T-helper 2 cell treated with Interferon-gamma antibody and Interleukin-4, amounts not matched to agents 5 μg/mL and 100 μg/mL, for 36 hours (primary cell): ENCODE measurements around the gene BCR.

Source experiments
- DNase-seq: peaks from one replicate; pipeline ENCODE4 v3.0.0; 2021; ENCODE audit warnings: low spot score
- H3K27ac Mint-ChIP-seq: one replicate; pipeline ENCODE4 v1.8.0; 2021; ENCODE audit warnings: mild to moderate bottlenecking, mixed read lengths
- H3K27me3 Mint-ChIP-seq: one replicate; pipeline ENCODE4 v1.8.0; 2021; ENCODE audit warnings: low read depth, mixed read lengths
- H3K36me3 Mint-ChIP-seq: one replicate; pipeline ENCODE4 v1.8.0; 2021; ENCODE audit warnings: low read depth, mixed read lengths
- H3K4me1 Mint-ChIP-seq: one replicate; pipeline ENCODE4 v1.8.0; 2021; ENCODE audit warnings: low read depth, mixed read lengths
- H3K4me3 Mint-ChIP-seq: one replicate; pipeline ENCODE4 v1.8.0; 2022; ENCODE audit warnings: mild to moderate bottlenecking, moderate library complexity, mixed read lengths
- H3K9me3 Mint-ChIP-seq: one replicate; pipeline ENCODE4 v1.8.0; 2021; ENCODE audit warnings: mixed read lengths

BCR gene

DNA sequence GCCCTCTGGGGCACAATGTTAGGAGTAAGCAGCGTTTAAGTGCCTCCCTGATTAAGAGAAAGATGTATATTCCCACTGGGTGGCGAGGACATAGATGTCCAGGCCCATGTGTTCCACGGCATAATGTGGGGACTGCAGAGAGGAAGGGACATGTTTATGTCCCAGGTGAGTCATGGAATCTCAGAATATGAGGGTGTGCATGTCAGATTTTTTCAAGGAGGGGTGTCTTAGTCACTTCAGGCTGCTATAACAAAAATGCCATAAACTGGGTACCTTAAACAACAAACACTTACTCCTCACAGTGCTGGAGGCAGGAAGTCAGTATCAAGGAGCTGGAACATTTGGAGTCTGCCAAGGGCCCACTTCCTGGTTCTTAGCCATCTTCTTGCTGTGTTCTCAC is 55.1 kb downstream of the BCR start:
- Mint-ChIP-seq H3K36me3 (peaks cover 18% of the 10 kb centered on the region), H3K27me3 (no peaks in the 10 kb centered on the region), H3K4me1 (peaks cover 8% of the 10 kb centered on the region), H3K9me3 (peaks cover under 1% of the 10 kb centered on the region), H3K4me3 (no peak overlapping the region), H3K27ac (no peak overlapping the region)
- no peak for DNase-seq

DNA sequence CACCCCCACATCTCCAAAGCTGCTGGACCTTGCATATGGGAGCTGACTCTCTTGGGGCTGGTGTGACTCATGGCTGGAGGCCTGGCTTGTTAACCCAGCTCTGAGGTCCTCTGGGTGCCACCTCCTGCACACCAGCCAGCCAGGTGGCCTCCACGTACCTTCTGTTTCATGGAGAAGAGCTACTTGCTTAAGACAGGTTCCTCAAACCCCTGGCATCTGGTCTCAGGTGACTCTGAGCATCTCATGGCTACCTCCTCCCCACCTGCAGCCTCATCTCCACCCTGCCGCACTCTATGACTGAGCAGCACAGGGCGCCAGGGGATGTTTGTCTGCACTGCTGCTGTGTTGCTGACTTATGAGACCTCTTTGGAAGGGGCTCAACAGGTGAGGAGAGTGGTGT is 55.7 kb downstream of the BCR start:
- no peak overlapping the region for H3K27ac Mint-ChIP-seq
- no peaks in the 10 kb centered on the region for H3K9me3 Mint-ChIP-seq
- no peak overlapping the region for H3K4me3 Mint-ChIP-seq
- peaks cover 12% of the 10 kb centered on the region for H3K4me1 Mint-ChIP-seq
- no peaks in the 10 kb centered on the region for H3K27me3 Mint-ChIP-seq
- no peak for DNase-seq
- H3K36me3 Mint-ChIP-seq, result peaks cover 20% of the 10 kb centered on the region

DNA sequence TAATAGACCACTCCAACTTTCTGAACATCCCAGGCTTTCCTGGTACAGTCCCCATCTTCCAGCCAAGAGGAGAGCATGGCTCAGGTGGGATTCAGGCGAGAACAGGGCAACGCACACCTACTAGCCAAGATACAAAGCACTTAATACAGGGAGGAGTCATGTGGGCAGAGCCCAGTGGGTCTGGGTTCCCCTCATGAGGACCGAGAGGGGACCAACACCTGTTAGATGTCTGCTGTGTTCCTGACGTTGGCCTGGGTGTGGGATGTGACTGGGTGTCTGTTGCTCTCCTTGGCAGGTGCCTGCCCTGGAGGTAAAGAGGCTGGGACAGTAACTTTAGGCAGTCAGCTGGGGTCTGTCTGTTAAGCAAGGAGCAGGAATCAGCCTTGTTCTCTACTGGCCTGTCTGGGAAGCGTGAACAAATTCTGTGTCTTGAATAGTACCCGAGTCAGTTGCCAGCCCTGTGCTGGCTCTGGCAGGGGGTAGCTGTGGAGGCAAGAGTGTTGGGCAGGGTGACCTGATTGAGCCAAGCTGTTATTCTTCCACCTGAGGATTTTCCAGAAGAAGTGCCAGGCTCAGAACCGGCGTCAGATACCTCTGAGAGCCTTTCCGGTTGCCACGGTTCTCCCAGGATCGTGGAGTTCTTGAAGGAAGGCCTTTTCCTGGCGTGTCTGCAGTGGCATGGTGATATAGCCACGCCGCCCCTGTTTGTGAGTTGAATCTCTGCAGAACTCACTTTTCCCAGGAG is 56.3 kb downstream of the BCR start:
- Mint-ChIP-seq H3K27me3 (no peaks in the 10 kb centered on the region), H3K4me1 (peaks cover 16% of the 10 kb centered on the region), H3K27ac (no peak overlapping the region), H3K9me3 (no peaks in the 10 kb centered on the region), H3K36me3 (peaks cover 22% of the 10 kb centered on the region), H3K4me3 (no peak overlapping the region)
- DNase-seq, result no peak

DNA sequence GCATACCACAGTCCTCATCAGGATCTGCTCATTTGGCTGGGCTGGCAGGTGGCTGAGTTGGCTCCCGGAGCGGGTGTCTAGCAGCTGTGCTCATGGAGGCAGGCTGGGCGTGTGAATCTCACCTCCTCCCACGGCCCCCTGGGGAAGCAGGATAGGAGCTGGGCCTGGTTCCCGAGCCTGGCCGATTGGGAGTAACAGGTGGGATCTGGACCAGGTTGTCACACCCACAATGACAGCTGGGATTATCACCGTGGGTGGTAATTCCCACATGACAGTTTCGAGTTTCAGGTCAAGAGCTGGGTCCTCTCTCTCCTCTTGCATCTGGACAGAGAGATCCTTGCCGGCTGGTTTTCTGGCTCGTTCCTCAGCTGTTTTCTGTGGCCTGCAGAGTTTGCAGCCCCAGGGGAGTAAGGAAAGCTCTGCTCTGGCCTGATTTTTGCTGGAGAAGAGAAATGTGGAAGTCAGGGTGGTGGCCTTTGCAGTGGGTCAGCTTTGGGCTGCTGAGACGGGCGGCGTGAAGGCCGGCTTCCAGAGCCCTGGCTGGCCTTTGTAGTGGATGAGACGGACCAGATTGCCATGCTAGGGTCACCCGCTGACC is 57.0 kb downstream of the BCR start:
- Mint-ChIP-seq H3K36me3 (peaks cover 22% of the 10 kb centered on the region), H3K27ac (no peak overlapping the region), H3K27me3 (no peaks in the 10 kb centered on the region), H3K4me1 (peaks cover 22% of the 10 kb centered on the region), H3K4me3 (no peak overlapping the region), H3K9me3 (no peaks in the 10 kb centered on the region)
- DNase-seq, result no peak

DNA sequence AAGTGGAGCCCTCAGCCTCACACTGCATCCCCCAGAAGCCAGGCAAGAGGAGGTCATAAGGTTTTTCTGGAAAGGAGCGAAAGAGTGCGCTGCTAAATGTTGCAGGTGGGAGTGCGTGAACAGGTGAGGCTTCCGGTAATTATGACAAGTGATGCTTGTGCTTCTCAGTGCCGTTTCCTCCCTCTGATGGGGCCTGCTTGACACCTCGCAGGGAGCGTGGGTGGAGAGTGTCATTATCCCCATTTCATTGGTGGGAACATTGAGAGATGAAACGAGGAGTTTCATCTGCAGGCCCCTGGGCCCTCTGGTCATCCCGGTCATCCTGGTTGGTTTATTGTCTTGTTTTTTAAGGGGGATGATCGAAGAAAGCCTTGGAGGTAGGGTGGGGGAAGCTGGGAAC is 57.5 kb downstream of the BCR start:
- no peak overlapping the region for H3K27ac Mint-ChIP-seq
- H3K4me3 Mint-ChIP-seq, result no peak overlapping the region
- H3K4me1 Mint-ChIP-seq, result peaks cover 27% of the 10 kb centered on the region
- H3K27me3 Mint-ChIP-seq, result no peaks in the 10 kb centered on the region
- H3K36me3 Mint-ChIP-seq, result peaks cover 22% of the 10 kb centered on the region
- no peaks in the 10 kb centered on the region for H3K9me3 Mint-ChIP-seq
- no peak for DNase-seq

DNA sequence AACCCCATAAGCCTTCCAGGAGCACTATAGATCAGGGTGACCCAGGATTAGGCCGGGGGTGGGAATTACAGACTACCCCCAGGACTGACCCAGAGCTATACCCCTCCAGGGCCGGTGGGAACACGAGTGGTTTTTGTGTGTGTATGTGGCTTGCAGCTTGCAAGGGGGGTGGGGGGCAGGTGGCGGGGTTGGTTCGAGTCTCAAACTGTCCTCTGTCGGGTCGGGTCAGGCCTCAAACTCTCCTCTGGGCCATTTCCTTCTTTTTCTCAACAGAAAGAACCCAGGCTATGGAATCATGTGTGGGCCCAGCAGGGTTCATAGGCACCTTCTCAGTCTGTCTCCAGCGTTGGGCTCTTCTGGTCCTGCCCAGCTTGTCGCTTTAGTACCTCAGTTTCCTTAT is 58.4 kb downstream of the BCR start:
- H3K4me3 Mint-ChIP-seq, result no peak overlapping the region
- DNase-seq, result no peak
- H3K9me3 Mint-ChIP-seq, result no peaks in the 10 kb centered on the region
- peaks cover 22% of the 10 kb centered on the region for H3K36me3 Mint-ChIP-seq
- H3K4me1 Mint-ChIP-seq, result peaks cover 35% of the 10 kb centered on the region
- H3K27ac Mint-ChIP-seq, result no peak overlapping the region
- H3K27me3 Mint-ChIP-seq, result no peaks in the 10 kb centered on the region

DNA sequence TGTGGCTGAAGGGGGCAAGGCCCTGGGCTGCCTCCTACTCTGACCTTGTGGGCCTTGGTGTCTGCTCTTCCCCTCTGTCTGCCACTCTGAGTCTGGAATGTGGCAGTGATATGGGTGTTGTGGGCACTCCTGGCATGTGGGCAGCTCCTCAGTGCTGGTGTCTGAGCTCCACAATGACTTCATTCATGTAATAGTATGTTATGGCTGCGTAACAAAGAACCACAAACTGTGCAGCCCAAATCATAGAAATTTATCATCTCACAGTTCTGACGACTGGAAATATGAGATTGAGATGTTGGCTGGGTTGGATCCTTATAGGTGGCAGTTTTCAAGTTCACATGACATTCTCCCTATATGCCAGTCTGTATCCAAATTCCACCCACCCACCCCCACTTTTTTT is 59.1 kb downstream of the BCR start:
- Mint-ChIP-seq H3K36me3 (peaks cover 21% of the 10 kb centered on the region), H3K4me1 (peaks cover 40% of the 10 kb centered on the region), H3K27ac (no peak overlapping the region), H3K27me3 (no peaks in the 10 kb centered on the region), H3K9me3 (no peaks in the 10 kb centered on the region), H3K4me3 (no peak overlapping the region)
- no peak for DNase-seq

DNA sequence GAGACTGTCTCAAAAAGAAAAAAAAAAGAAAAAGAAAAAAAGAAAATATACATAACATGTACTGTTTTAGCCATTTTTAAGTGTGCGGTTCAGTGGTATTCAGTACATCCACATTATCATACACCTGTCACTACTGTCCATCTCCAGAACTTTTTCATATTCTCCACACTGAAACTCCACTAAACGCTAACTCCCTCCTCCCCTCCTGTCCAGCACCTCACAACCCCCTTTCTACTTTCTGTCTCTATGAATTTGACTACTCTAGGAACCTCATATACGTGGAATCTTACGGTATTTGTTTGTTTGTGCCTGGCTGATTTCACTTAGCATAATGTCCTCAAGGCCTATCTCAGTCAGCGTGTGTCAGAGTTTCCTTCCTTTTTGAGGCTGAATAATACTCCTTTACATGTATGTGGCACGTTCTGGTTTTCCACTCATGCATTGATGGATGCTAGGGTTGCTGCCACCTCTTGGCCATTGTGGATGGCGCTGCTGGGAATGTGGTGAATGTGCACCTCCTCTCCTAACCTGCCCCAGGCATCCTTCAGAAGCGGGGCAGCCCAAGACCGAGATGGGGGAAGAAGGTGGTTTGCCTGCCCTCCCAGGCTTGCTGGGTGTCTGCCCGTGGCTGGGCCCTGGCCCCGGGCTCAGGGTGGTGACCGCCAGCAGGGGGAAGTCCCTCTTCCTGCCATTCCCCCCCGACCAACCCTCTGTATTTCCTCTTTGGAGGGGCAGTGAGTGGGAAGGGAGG is 60.5 kb downstream of the BCR start:
- Mint-ChIP-seq H3K36me3 (peaks cover 19% of the 10 kb centered on the region), H3K27ac (peak overlapping the region; percentile 29), H3K9me3 (no peaks in the 10 kb centered on the region), H3K4me3 (no peak overlapping the region), H3K4me1 (peaks cover 41% of the 10 kb centered on the region), H3K27me3 (no peaks in the 10 kb centered on the region)
- peak; percentile 29 for DNase-seq

DNA sequence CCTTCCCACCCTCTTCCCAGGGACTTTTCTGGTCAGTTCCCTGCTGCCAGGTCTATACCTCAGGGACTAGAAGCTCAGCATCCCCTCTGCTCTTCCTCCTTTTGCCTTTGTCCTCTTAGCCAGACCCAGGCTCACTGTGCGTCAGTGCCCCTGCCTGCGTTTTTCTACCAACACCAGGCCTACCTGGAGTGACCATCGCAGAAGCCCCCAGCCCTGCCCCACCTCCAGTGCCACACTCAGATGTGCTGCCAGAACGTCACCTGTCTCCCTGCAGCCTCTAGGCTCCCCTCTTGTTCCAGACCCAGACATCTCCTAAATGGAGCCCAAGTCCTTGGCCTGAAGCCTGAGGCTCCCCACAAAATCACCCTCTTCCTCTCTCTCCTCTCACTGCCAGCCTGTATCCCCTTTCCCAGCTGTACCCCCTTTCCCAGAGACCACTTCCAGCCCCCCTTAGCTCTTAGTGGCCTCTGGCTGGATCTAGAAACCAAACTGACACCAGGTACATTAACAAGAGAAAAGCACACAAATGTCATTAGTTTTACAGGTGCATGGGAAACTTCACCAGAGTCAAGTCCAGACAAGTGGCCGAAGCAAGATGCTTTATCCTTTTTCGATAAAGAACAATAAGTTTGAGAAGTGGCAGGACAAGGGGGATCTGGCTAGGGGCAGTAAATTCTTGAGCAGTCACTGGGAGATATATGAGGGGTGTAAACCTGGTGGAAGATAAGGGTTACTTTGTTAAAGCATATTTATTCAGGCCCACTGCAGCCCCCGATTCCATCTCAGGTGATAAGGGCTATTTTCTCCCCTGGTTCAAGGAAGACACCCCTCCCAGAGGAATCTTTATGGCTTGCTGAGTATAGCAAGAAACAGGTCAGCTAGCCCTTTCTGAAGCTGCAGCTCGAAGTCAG is 61.5 kb downstream of the BCR start:
- Mint-ChIP-seq H3K27me3 (no peaks in the 10 kb centered on the region), H3K4me1 (peaks cover 41% of the 10 kb centered on the region), H3K36me3 (peaks cover 16% of the 10 kb centered on the region), H3K27ac (peak overlapping the region; percentile 64), H3K4me3 (peak overlapping the region; percentile 0), H3K9me3 (no peaks in the 10 kb centered on the region)
- DNase-seq, result no peak

DNA sequence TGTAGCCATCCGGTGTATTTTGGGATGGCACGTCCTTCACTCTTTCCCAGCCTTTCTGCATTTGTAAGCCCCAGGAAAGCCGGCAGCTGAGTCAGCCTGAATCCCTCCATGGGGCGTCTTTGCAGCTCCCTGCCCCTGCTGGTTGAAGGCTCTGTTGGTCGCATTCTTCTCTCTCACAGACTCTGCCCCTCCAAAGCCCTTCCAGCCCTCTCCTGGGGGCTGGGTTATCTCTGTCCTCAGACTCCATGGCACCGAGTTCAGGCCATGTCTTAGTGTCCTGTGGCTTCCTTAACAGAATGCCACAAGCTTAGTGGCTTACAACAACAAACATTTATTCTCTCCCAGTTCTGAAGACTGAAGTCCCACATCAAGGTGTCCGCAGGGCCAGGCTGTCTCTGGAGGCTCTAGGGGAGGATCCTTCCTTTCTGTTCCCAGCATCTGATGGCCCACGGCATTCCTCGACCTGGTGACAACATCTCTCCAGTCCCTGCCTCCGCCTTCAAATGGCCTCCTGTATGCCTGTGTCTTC is 62.2 kb downstream of the BCR start:
- Mint-ChIP-seq H3K27ac (peak overlapping the region; percentile 74), H3K27me3 (no peaks in the 10 kb centered on the region), H3K4me3 (peak overlapping the region; percentile 47), H3K9me3 (no peaks in the 10 kb centered on the region), H3K36me3 (peaks cover 16% of the 10 kb centered on the region), H3K4me1 (peaks cover 40% of the 10 kb centered on the region)
- no peak for DNase-seq

DNA sequence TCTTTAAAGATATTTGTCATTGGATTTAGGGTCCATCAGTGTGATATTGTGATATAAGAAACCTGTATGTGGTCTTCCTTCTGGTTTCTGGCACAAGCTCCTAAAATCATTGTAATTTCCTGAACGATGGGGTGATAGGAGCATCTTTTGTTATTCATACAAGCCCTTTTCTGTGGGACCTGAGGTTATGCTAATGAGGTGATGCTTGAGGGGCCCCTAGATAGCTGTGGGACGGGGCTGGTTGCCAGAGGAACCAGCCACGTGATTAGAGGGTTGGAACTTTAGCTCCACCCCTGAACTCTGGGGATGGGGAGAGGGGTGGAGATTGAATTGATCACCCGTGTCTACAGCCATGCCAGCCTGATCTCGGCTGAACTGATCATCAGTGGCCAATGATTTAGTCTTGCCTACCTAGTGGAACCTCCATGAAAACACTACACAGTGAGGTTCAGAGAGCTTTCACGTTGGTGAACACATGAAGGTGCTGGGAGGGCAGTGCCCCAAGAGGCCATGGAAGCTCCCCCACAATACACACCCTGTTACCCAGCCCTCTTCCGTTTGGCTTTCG is 62.8 kb downstream of the BCR start:
- H3K9me3 Mint-ChIP-seq, result no peaks in the 10 kb centered on the region
- peaks cover 19% of the 10 kb centered on the region for H3K36me3 Mint-ChIP-seq
- DNase-seq, result peak; percentile 74
- H3K27me3 Mint-ChIP-seq, result no peaks in the 10 kb centered on the region
- peak overlapping the region; percentile 47 for H3K4me3 Mint-ChIP-seq
- peak overlapping the region; percentile 74 for H3K27ac Mint-ChIP-seq
- peaks cover 41% of the 10 kb centered on the region for H3K4me1 Mint-ChIP-seq

DNA sequence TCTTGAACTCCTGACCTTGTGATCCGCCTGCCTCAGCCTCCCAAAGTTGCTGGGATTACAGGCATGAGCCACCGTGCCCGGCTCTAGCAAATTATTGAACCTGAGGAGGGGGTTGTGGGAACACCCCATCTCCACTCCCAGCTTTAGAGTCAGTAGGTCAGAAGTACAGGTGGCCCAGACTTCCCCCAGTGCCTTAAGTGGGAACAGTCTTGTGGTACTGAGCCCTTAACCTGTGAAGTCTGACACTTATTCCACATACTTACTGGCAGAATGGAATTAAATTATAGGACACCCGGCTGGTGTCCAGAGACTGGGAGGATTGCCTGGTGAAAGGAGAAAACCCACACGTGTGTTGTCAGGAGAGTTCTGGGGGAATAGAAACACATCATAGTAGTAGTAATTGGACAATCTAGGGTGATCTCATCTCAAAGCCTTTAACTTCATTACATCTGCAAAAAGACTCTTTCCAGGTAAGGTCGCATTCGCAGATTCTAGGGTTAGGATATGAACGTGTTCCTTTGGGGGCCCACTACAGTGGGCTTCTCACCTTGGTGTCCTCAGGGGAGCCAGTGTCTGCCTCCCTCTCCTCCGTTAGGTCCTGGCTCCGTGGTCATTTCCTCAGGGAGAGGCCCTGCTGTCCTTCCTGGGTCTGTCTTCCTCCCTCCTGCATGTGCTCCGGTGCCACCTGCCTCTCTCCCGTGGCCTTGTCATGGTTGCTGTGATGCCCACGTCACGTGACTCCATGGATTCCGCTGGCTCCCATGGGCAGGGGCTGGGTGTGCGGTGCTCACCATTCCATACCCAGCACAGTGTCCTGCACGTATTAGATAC is 63.8 kb downstream of the BCR start:
- H3K27ac Mint-ChIP-seq, result peak overlapping the region; percentile 74
- no peaks in the 10 kb centered on the region for H3K27me3 Mint-ChIP-seq

More for the DNA sequence above, 63.8 kb downstream of the BCR start:
- no peak for DNase-seq
- H3K4me1 Mint-ChIP-seq, result peaks cover 41% of the 10 kb centered on the region
- H3K4me3 Mint-ChIP-seq, result peak overlapping the region; percentile 47
- H3K9me3 Mint-ChIP-seq, result no peaks in the 10 kb centered on the region
- H3K36me3 Mint-ChIP-seq, result peaks cover 17% of the 10 kb centered on the region
